HEK293 (cell line): ENCODE measurements around the gene FAM210A.

Source experiments
- GLI2 ChIP-seq: fragments of 450-650 bp; formaldehyde crosslinking; IDR thresholded peaks from 2 replicates; pipeline ENCODE4; 2017; ENCODE audit warnings: missing biosample characterization, missing genetic modification characterization, low read depth, borderline replicate concordance
- REPIN1 ChIP-seq: fragments of 450-650 bp; formaldehyde crosslinking; IDR thresholded peaks from 2 replicates; pipeline ENCODE4 v1.5.1; 2017; ENCODE audit warnings: missing biosample characterization, missing genetic modification characterization, low read depth
- TCF7L2 ChIP-seq: IDR thresholded peaks from 2 replicates; pipeline ENCODE4 v1.6.1; 2011; ENCODE audit warnings: low read depth, mild to moderate bottlenecking, inconsistent platforms, low read length, moderate library complexity, borderline replicate concordance
- ZFP69B ChIP-seq: fragments of 450-650 bp; formaldehyde crosslinking; IDR thresholded peaks from 2 replicates; pipeline ENCODE4 v1.5.1; 2016; ENCODE audit warnings: missing biosample characterization, missing genetic modification characterization
- ZNF114 ChIP-seq: fragments of 450-650 bp; formaldehyde crosslinking; IDR thresholded peaks from 2 replicates; pipeline ENCODE4 v1.5.0; 2017; ENCODE audit warnings: missing biosample characterization, missing genetic modification characterization
- ZNF292 ChIP-seq: fragments of 450-650 bp; formaldehyde crosslinking; IDR thresholded peaks from 2 replicates; pipeline ENCODE4 v1.5.1; 2016; ENCODE audit warnings: low read depth, missing biosample characterization, missing genetic modification characterization, borderline replicate concordance
- ZNF530 ChIP-seq: fragments of 450-650 bp; formaldehyde crosslinking; IDR thresholded peaks from 2 replicates; pipeline ENCODE4 v1.5.1; 2016; ENCODE audit warnings: low read depth, missing biosample characterization, missing genetic modification characterization
- ZNF623 ChIP-seq: fragments of 450-650 bp; formaldehyde crosslinking; IDR thresholded peaks from 2 replicates; pipeline ENCODE4 v1.5.1; 2016; ENCODE audit warnings: missing biosample characterization, missing genetic modification characterization
- TF ChIP-seq, protein P1 (sequence below): fragments of 450-650 bp; formaldehyde crosslinking; IDR thresholded peaks from 2 replicates; pipeline ENCODE4 v1.5.1; 2016; ENCODE audit warnings: missing biosample characterization, missing genetic modification characterization, low read depth
- TF ChIP-seq, protein P2 (sequence below): fragments of 450-650 bp; formaldehyde crosslinking; IDR thresholded peaks from 2 replicates; pipeline ENCODE4 v1.5.1; 2016; ENCODE audit warnings: missing biosample characterization, missing genetic modification characterization
- TF ChIP-seq, protein P3 (sequence below): fragments of 450-650 bp; formaldehyde crosslinking; conservative IDR thresholded peaks from 2 replicates; pipeline ENCODE4 v1.5.1; 2016; ENCODE audit warnings: low read depth, missing biosample characterization, missing genetic modification characterization
- TF ChIP-seq, protein P4 (sequence below): sonication (generic); formaldehyde crosslinking; IDR thresholded peaks from 2 replicates; pipeline ENCODE4 v1.8.1; 2022; ENCODE audit warnings: mild to moderate bottlenecking, moderate library complexity, missing genetic modification reagents

DNA sequence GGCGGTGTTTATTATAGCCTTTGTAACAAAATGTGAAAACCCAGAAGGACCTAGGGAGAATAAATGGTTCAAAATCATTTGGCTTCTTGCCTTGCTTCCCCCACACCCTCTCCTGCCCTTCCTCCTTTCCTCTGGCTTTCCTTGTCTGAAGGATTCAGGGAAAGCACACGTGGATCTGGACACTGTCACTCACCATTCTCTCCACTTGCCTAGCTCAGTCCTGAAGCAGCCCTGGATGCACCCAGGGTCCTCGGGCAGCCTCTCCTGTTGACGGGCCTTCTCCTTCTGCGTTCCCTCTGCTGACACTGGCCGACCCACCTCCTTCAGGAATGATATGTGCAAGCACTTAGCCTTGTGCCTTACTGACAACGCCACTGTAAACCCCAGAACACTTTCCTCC is 68.4 kb downstream of the FAM210A start:
- TF ChIP-seq ZFP69B (tag by site-specific recombination) (no peak), TCF7L2 (no peak), ZNF530 (tag by site-specific recombination) (no peak), REPIN1 (tag by site-specific recombination) (no peak), ZNF114 (tag by site-specific recombination) (no peak), ZNF292 (tag by site-specific recombination) (no peak), ZNF623 (tag by site-specific recombination) (no peak), GLI2 (tag by site-specific recombination) (no peak)
- TF ChIP-seq, protein P1, sequence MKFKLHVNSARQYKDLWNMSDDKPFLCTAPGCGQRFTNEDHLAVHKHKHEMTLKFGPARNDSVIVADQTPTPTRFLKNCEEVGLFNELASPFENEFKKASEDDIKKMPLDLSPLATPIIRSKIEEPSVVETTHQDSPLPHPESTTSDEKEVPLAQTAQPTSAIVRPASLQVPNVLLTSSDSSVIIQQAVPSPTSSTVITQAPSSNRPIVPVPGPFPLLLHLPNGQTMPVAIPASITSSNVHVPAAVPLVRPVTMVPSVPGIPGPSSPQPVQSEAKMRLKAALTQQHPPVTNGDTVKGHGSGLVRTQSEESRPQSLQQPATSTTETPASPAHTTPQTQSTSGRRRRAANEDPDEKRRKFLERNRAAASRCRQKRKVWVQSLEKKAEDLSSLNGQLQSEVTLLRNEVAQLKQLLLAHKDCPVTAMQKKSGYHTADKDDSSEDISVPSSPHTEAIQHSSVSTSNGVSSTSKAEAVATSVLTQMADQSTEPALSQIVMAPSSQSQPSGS (tag by site-specific recombination): no peak
- TF ChIP-seq, protein P2, sequence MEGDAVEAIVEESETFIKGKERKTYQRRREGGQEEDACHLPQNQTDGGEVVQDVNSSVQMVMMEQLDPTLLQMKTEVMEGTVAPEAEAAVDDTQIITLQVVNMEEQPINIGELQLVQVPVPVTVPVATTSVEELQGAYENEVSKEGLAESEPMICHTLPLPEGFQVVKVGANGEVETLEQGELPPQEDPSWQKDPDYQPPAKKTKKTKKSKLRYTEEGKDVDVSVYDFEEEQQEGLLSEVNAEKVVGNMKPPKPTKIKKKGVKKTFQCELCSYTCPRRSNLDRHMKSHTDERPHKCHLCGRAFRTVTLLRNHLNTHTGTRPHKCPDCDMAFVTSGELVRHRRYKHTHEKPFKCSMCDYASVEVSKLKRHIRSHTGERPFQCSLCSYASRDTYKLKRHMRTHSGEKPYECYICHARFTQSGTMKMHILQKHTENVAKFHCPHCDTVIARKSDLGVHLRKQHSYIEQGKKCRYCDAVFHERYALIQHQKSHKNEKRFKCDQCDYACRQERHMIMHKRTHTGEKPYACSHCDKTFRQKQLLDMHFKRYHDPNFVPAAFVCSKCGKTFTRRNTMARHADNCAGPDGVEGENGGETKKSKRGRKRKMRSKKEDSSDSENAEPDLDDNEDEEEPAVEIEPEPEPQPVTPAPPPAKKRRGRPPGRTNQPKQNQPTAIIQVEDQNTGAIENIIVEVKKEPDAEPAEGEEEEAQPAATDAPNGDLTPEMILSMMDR: no peak
- TF ChIP-seq, protein P3, sequence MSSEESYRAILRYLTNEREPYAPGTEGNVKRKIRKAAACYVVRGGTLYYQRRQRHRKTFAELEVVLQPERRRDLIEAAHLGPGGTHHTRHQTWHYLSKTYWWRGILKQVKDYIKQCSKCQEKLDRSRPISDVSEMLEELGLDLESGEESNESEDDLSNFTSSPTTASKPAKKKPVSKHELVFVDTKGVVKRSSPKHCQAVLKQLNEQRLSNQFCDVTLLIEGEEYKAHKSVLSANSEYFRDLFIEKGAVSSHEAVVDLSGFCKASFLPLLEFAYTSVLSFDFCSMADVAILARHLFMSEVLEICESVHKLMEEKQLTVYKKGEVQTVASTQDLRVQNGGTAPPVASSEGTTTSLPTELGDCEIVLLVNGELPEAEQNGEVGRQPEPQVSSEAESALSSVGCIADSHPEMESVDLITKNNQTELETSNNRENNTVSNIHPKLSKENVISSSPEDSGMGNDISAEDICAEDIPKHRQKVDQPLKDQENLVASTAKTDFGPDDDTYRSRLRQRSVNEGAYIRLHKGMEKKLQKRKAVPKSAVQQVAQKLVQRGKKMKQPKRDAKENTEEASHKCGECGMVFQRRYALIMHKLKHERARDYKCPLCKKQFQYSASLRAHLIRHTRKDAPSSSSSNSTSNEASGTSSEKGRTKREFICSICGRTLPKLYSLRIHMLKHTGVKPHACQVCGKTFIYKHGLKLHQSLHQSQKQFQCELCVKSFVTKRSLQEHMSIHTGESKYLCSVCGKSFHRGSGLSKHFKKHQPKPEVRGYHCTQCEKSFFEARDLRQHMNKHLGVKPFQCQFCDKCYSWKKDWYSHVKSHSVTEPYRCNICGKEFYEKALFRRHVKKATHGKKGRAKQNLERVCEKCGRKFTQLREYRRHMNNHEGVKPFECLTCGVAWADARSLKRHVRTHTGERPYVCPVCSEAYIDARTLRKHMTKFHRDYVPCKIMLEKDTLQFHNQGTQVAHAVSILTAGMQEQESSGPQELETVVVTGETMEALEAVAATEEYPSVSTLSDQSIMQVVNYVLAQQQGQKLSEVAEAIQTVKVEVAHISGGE (tag by site-specific recombination): no peak
- TF ChIP-seq, protein P4, sequence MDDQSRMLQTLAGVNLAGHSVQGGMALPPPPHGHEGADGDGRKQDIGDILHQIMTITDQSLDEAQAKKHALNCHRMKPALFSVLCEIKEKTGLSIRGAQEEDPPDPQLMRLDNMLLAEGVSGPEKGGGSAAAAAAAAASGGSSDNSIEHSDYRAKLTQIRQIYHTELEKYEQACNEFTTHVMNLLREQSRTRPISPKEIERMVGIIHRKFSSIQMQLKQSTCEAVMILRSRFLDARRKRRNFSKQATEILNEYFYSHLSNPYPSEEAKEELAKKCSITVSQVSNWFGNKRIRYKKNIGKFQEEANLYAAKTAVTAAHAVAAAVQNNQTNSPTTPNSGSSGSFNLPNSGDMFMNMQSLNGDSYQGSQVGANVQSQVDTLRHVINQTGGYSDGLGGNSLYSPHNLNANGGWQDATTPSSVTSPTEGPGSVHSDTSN (CRISPR knock-in tag): no peak
